Activated CD4-positive, alpha-beta memory T cell treated with anti-CD3 and anti-CD28 coated beads for 36 hours (primary cell): ENCODE data around the gene TIMP2. TPM values are rescaled to one million over a fixed set of nuclear protein-coding genes. Genes with fewer than 3 reads are reported as not detected.
A peak's percentile ranks its signal among the peaks of the same experiment; 100 is the strongest.

Source experiments
- CTCF ChIA-PET: fragments of 350-600 bp; sonication (Branson Sonifier 250); formaldehyde crosslinking; loops from one replicate; lab custom pipeline; 2021; ENCODE audit warnings: antibody characterized with exemption, inconsistent platforms; lab: Charles Lee
- POLR2A ChIA-PET: fragments of 350-600 bp; sonication (Branson Sonifier 250); formaldehyde crosslinking; loops from one replicate; lab custom pipeline; 2021; ENCODE audit warnings: antibody characterized with exemption; lab: Charles Lee
- DNase-seq: peaks from one replicate; pipeline ENCODE4 v3.0.0-alpha.2; 2020
- H3K27ac Mint-ChIP-seq: one replicate; pipeline ENCODE4 v1.8.0; 2021; ENCODE audit warnings: mixed read lengths
- H3K27me3 Mint-ChIP-seq: one replicate; pipeline ENCODE4 v1.8.0; 2021; ENCODE audit warnings: mixed read lengths
- H3K36me3 Mint-ChIP-seq: one replicate; pipeline ENCODE4 v1.8.0; 2021; ENCODE audit warnings: mixed read lengths
- H3K4me1 Mint-ChIP-seq: one replicate; pipeline ENCODE4 v1.8.0; 2021; ENCODE audit warnings: low read depth, mixed read lengths
- H3K4me3 Mint-ChIP-seq: one replicate; pipeline ENCODE4 v1.8.0; 2021; ENCODE audit warnings: mild to moderate bottlenecking, mixed read lengths
- H3K9me3 Mint-ChIP-seq: one replicate; pipeline ENCODE4 v1.8.0; 2021; ENCODE audit warnings: mixed read lengths
- intact Hi-C: fragments of 100-400 bp; cut with micrococcal nuclease; formaldehyde crosslinking; loops from one replicate; pipeline ENCODE4 v1.15.1; 2023
- total RNA-seq, 2 experiments: library from RNA; stranded (reverse); gene quantifications; one replicate each; pipeline ENCODE4 v1.2.3, GENCODE V29; 2021

The TIMP2 gene
- 1 to 10 TPM; 1.1 TPM for total RNA-seq

GRCh38 chr17:78925234-78925633, at the start of gene TIMP2:
TIMP2 (minus strand) TSS chr17:78925387; CDS start chr17:78925088, 299 bp downstream.
- Mint-ChIP-seq H3K4me3 (peak within 1 kb of the TSS; percentile 26), H3K4me1 (peaks cover 10% of the 10 kb centered on the region), H3K27me3 (peaks cover 17% of the 10 kb centered on the region), H3K36me3 (no peaks in the 10 kb centered on the region), H3K27ac (no peak within 1 kb of the TSS), H3K9me3 (no peaks in the 10 kb centered on the region)
- peak; percentile 74 for DNase-seq
- CTCF ChIA-PET, result interaction anchor here (0.6 kb wide), 1 partner anchor 1173 kb away, joined by 3 read pairs; no protein-coding TSS in a partner anchor
- POLR2A ChIA-PET, result no interaction called here
- intact Hi-C loops, result loop anchor here (10.0 kb wide), 1 partner anchor 60 kb away; no protein-coding TSS in a partner anchor

GRCh38 chr17:78973792-78974520, 48.8 kb upstream of the TIMP2 start:
- no peak overlapping the region for H3K27ac Mint-ChIP-seq
- intact Hi-C loops, result no loop called here
- H3K4me3 Mint-ChIP-seq, result no peak overlapping the region
- H3K4me1 Mint-ChIP-seq, result peaks cover 17% of the 10 kb centered on the region
- ChIA-PET CTCF (interaction anchor here (0.5 kb wide), 1 partner anchor 121 kb away, joined by 4 read pairs; no protein-coding TSS in a partner anchor), POLR2A (no interaction called here)
- H3K36me3 Mint-ChIP-seq, result no peaks in the 10 kb centered on the region
- H3K9me3 Mint-ChIP-seq, result no peaks in the 10 kb centered on the region
- H3K27me3 Mint-ChIP-seq, result no peaks in the 10 kb centered on the region
- DNase-seq, result no peak

- Mint-ChIP-seq H3K27ac (no peak overlapping the region), H3K4me3 (no peak overlapping the region), H3K36me3 (no peaks in the 10 kb centered on the region), H3K4me1 (peaks cover 14% of the 10 kb centered on the region), H3K27me3 (no peaks in the 10 kb centered on the region), H3K9me3 (no peaks in the 10 kb centered on the region)
- ChIA-PET POLR2A (no interaction called here), CTCF (interaction anchor here (6.6 kb wide), 1 partner anchor 107 kb away, joined by 89 read pairs; no protein-coding TSS in a partner anchor)
- intact Hi-C loops, result no loop called here
- no peak for DNase-seq
These were observed 48.0 kb upstream of the TIMP2 start for GRCh38 chr17:78973196-78973595.

- ChIA-PET POLR2A (interaction anchor here (1.6 kb wide), 1 partner anchor 107 kb away, joined by 4 read pairs; no protein-coding TSS in a partner anchor), CTCF (interaction anchor here (0.6 to 6.6 kb wide), 7 partner anchors 14 to 475 kb away, joined by 3 to 89 read pairs (median 10); no protein-coding TSS in a partner anchor)
- H3K4me1 Mint-ChIP-seq, result peaks cover 13% of the 10 kb centered on the region
- intact Hi-C loops, result no loop called here
- H3K4me3 Mint-ChIP-seq, result no peak overlapping the region
- no peaks in the 10 kb centered on the region for H3K36me3 Mint-ChIP-seq
- H3K9me3 Mint-ChIP-seq, result no peaks in the 10 kb centered on the region
- no peak overlapping the region for H3K27ac Mint-ChIP-seq
- DNase-seq, result no peak
- no peaks in the 10 kb centered on the region for H3K27me3 Mint-ChIP-seq
These were observed 47.4 kb upstream of the TIMP2 start for GRCh38 chr17:78972507-78973105.

- Mint-ChIP-seq H3K27me3 (no peaks in the 10 kb centered on the region), H3K4me3 (no peak overlapping the region), H3K4me1 (peaks cover 6% of the 10 kb centered on the region), H3K27ac (no peak overlapping the region), H3K9me3 (no peaks in the 10 kb centered on the region), H3K36me3 (no peaks in the 10 kb centered on the region)
- ChIA-PET POLR2A (interaction anchor here (1.6 kb wide), 1 partner anchor 106 kb away, joined by 4 read pairs; no protein-coding TSS in a partner anchor), CTCF (interaction anchor here (0.6 to 6.6 kb wide), 21 partner anchors 8 to 474 kb away, joined by 3 to 89 read pairs (median 5); partner anchors contain the start of gene LGALS3BP)
- intact Hi-C loops, result loop anchor here (1.0 to 2.0 kb wide), 2 partner anchors 39 to 107 kb away; no protein-coding TSS in a partner anchor
- no peak for DNase-seq
These were observed 46.7 kb upstream of the TIMP2 start for GRCh38 chr17:78971756-78972506.

- DNase-seq, result peak; percentile 85
- Mint-ChIP-seq H3K36me3 (no peaks in the 10 kb centered on the region), H3K4me3 (no peak overlapping the region), H3K9me3 (no peaks in the 10 kb centered on the region), H3K27ac (peak overlapping the region; percentile 53), H3K4me1 (peaks cover 6% of the 10 kb centered on the region), H3K27me3 (no peaks in the 10 kb centered on the region)
- POLR2A ChIA-PET, result interaction anchor here (1.6 kb wide), 1 partner anchor 105 kb away, joined by 4 read pairs; no protein-coding TSS in a partner anchor
- intact Hi-C loops, result loop anchor here (1.0 to 2.0 kb wide), 2 partner anchors 38 to 106 kb away; no protein-coding TSS in a partner anchor
- CTCF ChIA-PET, result interaction anchor here (0.8 to 6.6 kb wide), 20 partner anchors 9 to 474 kb away, joined by 3 to 89 read pairs (median 5); partner anchors contain the start of gene LGALS3BP
These were observed 45.9 kb upstream of the TIMP2 start for GRCh38 chr17:78970834-78971755.

- H3K4me1 Mint-ChIP-seq, result peaks cover 6% of the 10 kb centered on the region
- DNase-seq, result no peak
- H3K27me3 Mint-ChIP-seq, result no peaks in the 10 kb centered on the region
- H3K9me3 Mint-ChIP-seq, result no peaks in the 10 kb centered on the region
- H3K4me3 Mint-ChIP-seq, result no peak overlapping the region
- no peaks in the 10 kb centered on the region for H3K36me3 Mint-ChIP-seq
- CTCF ChIA-PET, result interaction anchor here (1.4 to 6.6 kb wide), 4 partner anchors 29 to 107 kb away, joined by 3 to 89 read pairs (median 8); no protein-coding TSS in a partner anchor
- POLR2A ChIA-PET, result no interaction called here
- intact Hi-C loops, result loop anchor here (2.0 kb wide), 1 partner anchor 37 kb away; no protein-coding TSS in a partner anchor
- no peak overlapping the region for H3K27ac Mint-ChIP-seq
These were observed 44.7 kb upstream of the TIMP2 start for GRCh38 chr17:78969865-78970264.

GRCh38 chr17:78967782-78968362, 42.7 kb upstream of the TIMP2 start:
- Mint-ChIP-seq H3K9me3 (no peaks in the 10 kb centered on the region), H3K4me3 (no peak overlapping the region), H3K4me1 (peaks cover 6% of the 10 kb centered on the region), H3K27me3 (no peaks in the 10 kb centered on the region), H3K36me3 (no peaks in the 10 kb centered on the region), H3K27ac (no peak overlapping the region)
- intact Hi-C loops, result no loop called here
- CTCF ChIA-PET, result interaction anchor here (6.6 kb wide), 1 partner anchor 102 kb away, joined by 89 read pairs; no protein-coding TSS in a partner anchor
- DNase-seq, result no peak
- POLR2A ChIA-PET, result no interaction called here

- CTCF ChIA-PET, result interaction anchor here (6.6 kb wide), 1 partner anchor 101 kb away, joined by 89 read pairs; no protein-coding TSS in a partner anchor
- Mint-ChIP-seq H3K9me3 (no peaks in the 10 kb centered on the region), H3K27me3 (no peaks in the 10 kb centered on the region), H3K4me3 (no peak overlapping the region), H3K27ac (no peak overlapping the region), H3K36me3 (no peaks in the 10 kb centered on the region), H3K4me1 (peaks cover 6% of the 10 kb centered on the region)
- POLR2A ChIA-PET, result no interaction called here
- intact Hi-C loops, result no loop called here
- DNase-seq, result no peak
These were observed 41.9 kb upstream of the TIMP2 start for GRCh38 chr17:78966910-78967600.
